ENCODE data around the gene SIAH1. TPM values are rescaled to one million over a fixed set of nuclear protein-coding genes. Genes with fewer than 3 reads are reported as not detected.

SIAH1 gene
- total RNA-seq, 1 donor from 2014 or later, result 29.4 TPM

DNA sequence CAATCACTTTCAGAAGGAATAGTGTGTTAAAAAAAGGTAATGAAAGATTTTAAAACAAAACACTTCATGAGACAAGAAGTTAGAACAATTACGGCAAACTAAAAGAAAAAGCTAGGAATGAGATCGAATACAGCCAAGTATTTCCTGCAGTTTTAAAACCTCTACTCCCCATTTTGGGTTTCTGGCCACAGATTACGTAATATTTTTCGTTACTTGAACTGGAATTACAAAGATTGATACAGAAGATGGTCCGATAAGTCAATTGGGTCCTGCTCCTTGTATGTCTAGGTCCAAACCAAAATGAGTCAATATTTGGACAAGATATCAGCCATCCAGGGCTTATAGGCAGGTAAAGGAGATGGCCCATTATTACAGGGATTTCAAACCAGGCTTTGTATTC lies 52.2 kb downstream of the SIAH1 start:
- H3K27ac Mint-ChIP-seq (ENCODE audit: unreplicated experiment), result no peak overlapping the region
- H3K27me3 Mint-ChIP-seq (ENCODE audit: unreplicated experiment), result no peaks in the 10 kb centered on the region
- H3K4me1 Mint-ChIP-seq (ENCODE audit: unreplicated experiment), result peaks cover 27% of the 10 kb centered on the region
- peaks cover 43% of the 10 kb centered on the region for H3K36me3 Mint-ChIP-seq (ENCODE audit: unreplicated experiment)
- TF ChIP-seq, protein P1, sequence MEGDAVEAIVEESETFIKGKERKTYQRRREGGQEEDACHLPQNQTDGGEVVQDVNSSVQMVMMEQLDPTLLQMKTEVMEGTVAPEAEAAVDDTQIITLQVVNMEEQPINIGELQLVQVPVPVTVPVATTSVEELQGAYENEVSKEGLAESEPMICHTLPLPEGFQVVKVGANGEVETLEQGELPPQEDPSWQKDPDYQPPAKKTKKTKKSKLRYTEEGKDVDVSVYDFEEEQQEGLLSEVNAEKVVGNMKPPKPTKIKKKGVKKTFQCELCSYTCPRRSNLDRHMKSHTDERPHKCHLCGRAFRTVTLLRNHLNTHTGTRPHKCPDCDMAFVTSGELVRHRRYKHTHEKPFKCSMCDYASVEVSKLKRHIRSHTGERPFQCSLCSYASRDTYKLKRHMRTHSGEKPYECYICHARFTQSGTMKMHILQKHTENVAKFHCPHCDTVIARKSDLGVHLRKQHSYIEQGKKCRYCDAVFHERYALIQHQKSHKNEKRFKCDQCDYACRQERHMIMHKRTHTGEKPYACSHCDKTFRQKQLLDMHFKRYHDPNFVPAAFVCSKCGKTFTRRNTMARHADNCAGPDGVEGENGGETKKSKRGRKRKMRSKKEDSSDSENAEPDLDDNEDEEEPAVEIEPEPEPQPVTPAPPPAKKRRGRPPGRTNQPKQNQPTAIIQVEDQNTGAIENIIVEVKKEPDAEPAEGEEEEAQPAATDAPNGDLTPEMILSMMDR (IDR thresholded peaks at IDR 0.05), result no peak
- DNase-seq (ENCODE audit: extremely low spot score, unreplicated experiment), result no peak
- H3K4me3 Mint-ChIP-seq (ENCODE audit: unreplicated experiment), result no peak overlapping the region
- H3K9me3 Mint-ChIP-seq (ENCODE audit: unreplicated experiment), result no peaks in the 10 kb centered on the region

DNA sequence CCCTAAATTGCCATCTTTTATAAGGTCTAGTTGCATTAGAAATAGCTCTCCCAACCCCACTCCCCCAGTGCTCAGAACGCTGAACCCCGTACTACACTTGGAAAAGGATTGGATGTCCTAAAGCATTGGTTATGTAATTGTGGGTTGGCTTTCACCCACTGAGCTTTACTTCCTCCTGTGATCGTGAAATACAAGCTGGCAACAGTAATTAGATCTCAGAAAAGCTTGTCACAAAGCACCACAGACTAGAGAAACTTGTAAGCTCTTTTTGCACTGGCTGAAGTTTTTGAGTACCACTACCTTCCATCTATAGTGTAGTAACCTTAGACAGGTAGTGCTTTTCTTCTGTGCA lies 54.4 kb downstream of the SIAH1 start:
- H3K27ac Mint-ChIP-seq (ENCODE audit: unreplicated experiment), result no peak overlapping the region
- TF ChIP-seq, protein P1 (IDR thresholded peaks at IDR 0.05), result no peak

DNA sequence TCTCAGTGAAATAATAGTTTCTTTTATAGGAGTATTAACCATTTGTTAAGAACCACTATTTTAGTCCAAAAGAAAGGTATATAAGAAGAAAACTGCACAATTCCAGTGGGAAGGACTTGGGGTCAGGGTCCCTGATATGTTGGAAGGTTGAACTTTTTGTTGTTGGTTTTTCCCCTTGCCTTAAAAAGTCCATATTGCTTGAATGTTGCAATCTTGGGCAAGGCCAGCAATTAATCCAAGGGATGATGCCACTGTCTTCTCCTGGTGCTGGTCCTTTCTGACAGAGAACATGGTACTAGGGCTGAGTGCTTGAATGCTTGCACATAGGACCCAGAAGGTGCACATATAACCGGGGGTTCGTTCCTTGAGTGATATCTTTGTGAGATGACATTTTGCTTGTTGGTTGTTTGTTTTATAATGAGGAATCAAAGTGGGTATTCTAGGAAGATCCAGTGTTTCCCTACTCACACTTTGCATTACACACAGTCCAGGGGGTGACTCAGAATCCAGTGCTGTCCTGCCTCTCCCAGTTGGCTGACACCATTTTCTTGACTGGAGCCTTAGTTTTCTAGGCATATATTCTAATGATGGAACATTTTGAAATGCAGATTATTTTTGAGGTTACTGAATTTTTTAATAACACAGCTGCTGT lies 54.9 kb downstream of the SIAH1 start:
- peaks cover 11% of the 10 kb centered on the region for H3K4me1 Mint-ChIP-seq (ENCODE audit: unreplicated experiment)
- no peak for DNase-seq (ENCODE audit: extremely low spot score, unreplicated experiment)
- H3K27ac Mint-ChIP-seq (ENCODE audit: unreplicated experiment), result no peak overlapping the region
- no peaks in the 10 kb centered on the region for H3K27me3 Mint-ChIP-seq (ENCODE audit: unreplicated experiment)
- no peaks in the 10 kb centered on the region for H3K9me3 Mint-ChIP-seq (ENCODE audit: unreplicated experiment)
- peaks cover 30% of the 10 kb centered on the region for H3K36me3 Mint-ChIP-seq (ENCODE audit: unreplicated experiment)
- TF ChIP-seq, protein P1 (IDR thresholded peaks at IDR 0.05), result no peak
- no peak overlapping the region for H3K4me3 Mint-ChIP-seq (ENCODE audit: unreplicated experiment)

More for the DNA sequence above, 54.4 kb downstream of the SIAH1 start:
- H3K36me3 Mint-ChIP-seq (ENCODE audit: unreplicated experiment), result peaks cover 34% of the 10 kb centered on the region
- no peak for DNase-seq (ENCODE audit: extremely low spot score, unreplicated experiment)
- H3K27me3 Mint-ChIP-seq (ENCODE audit: unreplicated experiment), result no peaks in the 10 kb centered on the region
- no peak overlapping the region for H3K4me3 Mint-ChIP-seq (ENCODE audit: unreplicated experiment)
- peaks cover 15% of the 10 kb centered on the region for H3K4me1 Mint-ChIP-seq (ENCODE audit: unreplicated experiment)
- H3K9me3 Mint-ChIP-seq (ENCODE audit: unreplicated experiment), result no peaks in the 10 kb centered on the region

DNA sequence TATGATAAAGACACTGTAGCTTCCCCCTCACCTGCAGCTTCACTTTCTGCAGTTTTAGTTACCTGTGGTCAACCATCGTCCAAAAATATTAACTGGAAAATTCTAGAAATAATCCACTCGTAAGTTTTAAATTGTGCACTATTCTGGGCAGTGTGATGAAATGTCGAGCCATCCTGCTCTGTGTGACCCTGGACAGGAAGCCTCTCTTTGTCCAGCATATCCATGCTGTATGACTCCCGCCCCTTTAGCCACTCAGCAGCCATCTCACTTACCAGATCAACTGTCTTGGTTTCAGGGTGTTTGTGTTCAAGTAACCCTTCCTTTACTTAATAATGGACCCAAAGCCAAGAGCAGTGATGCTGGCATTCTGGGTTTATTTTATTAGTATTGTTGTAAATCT lies 56.1 kb downstream of the SIAH1 start:
- H3K9me3 Mint-ChIP-seq (ENCODE audit: unreplicated experiment), result no peaks in the 10 kb centered on the region
- no peak overlapping the region for H3K27ac Mint-ChIP-seq (ENCODE audit: unreplicated experiment)
- no peak for DNase-seq (ENCODE audit: extremely low spot score, unreplicated experiment)
- TF ChIP-seq, protein P1 (IDR thresholded peaks at IDR 0.05), result no peak
- peaks cover 22% of the 10 kb centered on the region for H3K4me1 Mint-ChIP-seq (ENCODE audit: unreplicated experiment)
- peaks cover 21% of the 10 kb centered on the region for H3K36me3 Mint-ChIP-seq (ENCODE audit: unreplicated experiment)
- no peaks in the 10 kb centered on the region for H3K27me3 Mint-ChIP-seq (ENCODE audit: unreplicated experiment)
- H3K4me3 Mint-ChIP-seq (ENCODE audit: unreplicated experiment), result no peak overlapping the region

DNA sequence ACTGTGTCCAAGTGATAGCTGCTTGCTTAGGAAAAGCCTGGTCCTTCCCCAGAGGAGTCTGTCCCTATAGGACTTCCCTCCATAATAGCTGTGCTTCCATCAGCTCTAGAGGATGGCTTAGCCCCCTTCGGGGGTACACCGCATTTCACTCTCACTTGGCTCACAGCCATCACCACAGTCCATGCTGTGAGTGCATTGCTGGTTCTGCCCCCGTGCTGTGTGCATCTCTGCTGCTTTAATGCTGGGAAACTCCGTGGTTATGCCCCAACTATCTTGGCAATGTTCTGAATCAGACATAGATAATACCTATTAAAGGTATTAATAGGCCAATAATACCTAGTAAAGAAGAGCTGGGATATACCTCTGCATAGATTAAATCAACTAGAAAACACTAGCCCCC lies 58.3 kb downstream of the SIAH1 start:
- peaks cover 22% of the 10 kb centered on the region for H3K36me3 Mint-ChIP-seq (ENCODE audit: unreplicated experiment)
- peaks cover 37% of the 10 kb centered on the region for H3K4me1 Mint-ChIP-seq (ENCODE audit: unreplicated experiment)
- DNase-seq (ENCODE audit: extremely low spot score, unreplicated experiment), result no peak
- no peak overlapping the region for H3K4me3 Mint-ChIP-seq (ENCODE audit: unreplicated experiment)
- TF ChIP-seq, protein P1 (IDR thresholded peaks at IDR 0.05), result no peak
- no peak overlapping the region for H3K27ac Mint-ChIP-seq (ENCODE audit: unreplicated experiment)
- H3K9me3 Mint-ChIP-seq (ENCODE audit: unreplicated experiment), result no peaks in the 10 kb centered on the region
- no peaks in the 10 kb centered on the region for H3K27me3 Mint-ChIP-seq (ENCODE audit: unreplicated experiment)

Data from osteocyte (in vitro differentiated cells).